Ovary (tissue), 3 donors: ENCODE measurements around the gene CCDC60.

Source experiments
- EP300 ChIP-seq: sonication (generic); formaldehyde crosslinking; IDR thresholded peaks from one replicate; pipeline ENCODE4 v1.6.1; 2017; ENCODE audit warnings: antibody characterized with exemption
- TF ChIP-seq, protein P1 (sequence below), 3 donors: fragments of 450-650 bp in 2 of 3; fragments of 200-600 bp in 1 of 3; IDR thresholded peaks; one replicate each; pipeline versions ENCODE4 v1.5.1 to v1.8.0; 2016 to 2022; ENCODE audit warnings: antibody characterized with exemption in 3 of 3, mild to moderate bottlenecking in 1 of 3
- donor health status: DM: no; HTN: no; CAD: no.

DNA sequence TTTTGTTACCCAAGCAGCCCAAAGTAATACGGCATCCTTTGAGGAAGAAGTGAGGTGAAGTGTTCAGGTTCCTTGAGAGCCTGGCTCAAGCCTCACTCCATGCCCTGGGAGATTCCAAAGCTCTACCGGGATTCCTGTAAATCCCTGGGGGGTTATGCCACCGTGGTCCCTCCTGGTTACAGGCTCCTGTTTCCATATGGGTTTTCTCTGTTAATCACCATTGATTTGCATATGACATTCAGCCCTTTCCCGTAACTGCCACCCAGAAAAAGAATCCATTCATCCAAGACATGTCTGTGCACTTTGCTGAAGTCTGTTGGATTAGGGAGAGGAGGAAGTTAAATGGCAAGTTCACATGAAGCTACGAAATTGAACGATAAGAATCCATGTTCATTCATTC, 27.9 kb upstream of the CCDC60 start:
- TF ChIP-seq, protein P1, sequence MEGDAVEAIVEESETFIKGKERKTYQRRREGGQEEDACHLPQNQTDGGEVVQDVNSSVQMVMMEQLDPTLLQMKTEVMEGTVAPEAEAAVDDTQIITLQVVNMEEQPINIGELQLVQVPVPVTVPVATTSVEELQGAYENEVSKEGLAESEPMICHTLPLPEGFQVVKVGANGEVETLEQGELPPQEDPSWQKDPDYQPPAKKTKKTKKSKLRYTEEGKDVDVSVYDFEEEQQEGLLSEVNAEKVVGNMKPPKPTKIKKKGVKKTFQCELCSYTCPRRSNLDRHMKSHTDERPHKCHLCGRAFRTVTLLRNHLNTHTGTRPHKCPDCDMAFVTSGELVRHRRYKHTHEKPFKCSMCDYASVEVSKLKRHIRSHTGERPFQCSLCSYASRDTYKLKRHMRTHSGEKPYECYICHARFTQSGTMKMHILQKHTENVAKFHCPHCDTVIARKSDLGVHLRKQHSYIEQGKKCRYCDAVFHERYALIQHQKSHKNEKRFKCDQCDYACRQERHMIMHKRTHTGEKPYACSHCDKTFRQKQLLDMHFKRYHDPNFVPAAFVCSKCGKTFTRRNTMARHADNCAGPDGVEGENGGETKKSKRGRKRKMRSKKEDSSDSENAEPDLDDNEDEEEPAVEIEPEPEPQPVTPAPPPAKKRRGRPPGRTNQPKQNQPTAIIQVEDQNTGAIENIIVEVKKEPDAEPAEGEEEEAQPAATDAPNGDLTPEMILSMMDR (IDR thresholded peaks at IDR 0.05) = no peak
- TF ChIP-seq EP300 = no peak
